ENCODE results near the gene ARL6IP4.

ARL6IP4 gene

DNA sequence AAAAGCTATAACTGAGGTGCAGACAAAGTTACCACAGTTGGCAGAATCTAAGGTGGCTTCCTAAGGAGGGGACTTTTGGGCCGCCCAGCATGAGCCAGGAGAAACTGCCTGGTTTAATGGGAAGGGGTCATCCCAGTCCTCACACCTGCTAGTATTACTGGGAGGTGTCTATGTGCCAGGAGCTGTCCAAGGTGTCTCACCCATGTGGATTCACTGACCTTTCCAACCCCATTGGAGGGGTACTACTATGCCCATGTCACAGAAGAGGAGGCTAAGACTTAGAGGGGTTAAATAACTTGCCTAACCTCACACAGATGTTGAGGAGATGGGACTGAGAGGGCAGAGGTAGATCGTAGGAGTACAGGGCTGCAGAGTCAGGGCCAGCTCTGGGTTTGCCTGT, 24.4 kb upstream of the ARL6IP4 start:
- no peak for DNase-seq (ENCODE audit: low read depth)
- H3K4me3 ChIP-seq (ENCODE audit: low read depth, low read length), result no peak overlapping the region

DNA sequence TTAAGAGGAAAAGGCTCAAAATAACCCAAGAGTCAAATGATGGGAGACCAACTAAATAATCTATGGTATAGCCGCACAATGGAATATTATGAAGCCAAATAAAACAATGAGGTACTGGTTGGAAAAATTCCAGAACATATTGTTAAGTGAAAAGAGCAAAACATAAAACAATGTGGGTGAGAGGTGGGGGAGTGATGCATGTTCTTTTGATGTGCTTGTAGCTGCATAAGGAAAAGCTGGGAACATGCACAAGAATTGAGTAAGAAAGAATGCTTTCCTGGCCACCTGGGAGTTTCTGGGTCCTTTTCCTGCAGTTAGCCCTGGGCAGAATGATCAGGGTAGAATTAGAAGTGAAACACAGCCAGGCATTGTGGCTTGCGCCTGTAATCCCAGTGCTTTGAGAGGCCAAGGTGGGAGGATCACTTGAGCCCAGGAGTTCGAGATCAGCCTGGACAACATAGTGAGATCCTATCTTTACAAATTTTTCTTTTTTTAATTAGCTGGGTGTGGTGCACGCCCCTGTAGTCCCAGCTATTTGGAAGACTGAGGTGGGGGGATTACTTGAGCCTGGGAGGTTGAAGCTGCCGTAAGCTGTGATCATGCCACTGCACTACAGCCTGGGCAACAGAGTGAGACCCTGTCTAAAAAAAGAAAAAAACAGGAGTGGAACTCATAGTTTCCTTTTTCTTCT, 22.1 kb upstream of the ARL6IP4 start:
- DNase-seq (ENCODE audit: low read depth), result no peak
- H3K4me3 ChIP-seq (ENCODE audit: low read depth, low read length), result no peak overlapping the region

DNA sequence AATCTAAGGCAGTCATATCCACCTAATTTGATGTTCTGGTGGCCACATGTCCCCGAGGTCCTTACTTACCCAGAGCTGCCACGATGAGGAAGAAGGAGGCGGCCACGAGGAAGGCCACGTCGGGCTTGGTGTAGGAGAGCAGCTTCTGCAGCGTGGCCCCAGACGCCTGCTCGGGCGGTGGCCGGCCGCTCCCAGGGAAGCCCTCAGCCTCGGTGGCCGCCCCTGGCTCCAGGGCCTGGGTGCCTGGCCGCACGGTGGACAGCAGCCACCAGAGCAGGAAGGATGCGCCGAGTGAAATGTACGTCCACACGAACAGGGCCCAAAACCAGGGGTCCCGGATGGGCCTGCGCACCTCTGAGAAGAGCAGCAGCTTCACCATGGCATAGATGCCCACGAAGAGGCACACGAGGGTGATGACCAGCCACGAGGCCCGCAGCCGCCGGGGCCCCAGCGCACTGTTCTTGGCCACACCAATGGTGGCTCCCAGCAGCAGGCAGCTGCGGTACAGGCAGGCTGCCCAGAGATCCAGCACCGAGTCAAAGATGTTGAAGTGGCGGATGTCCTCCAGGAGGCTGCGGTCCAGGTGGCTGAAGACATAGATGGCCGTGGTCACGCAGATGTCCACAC, 20.8 kb upstream of the ARL6IP4 start:
- no peak overlapping the region for H3K4me3 ChIP-seq (ENCODE audit: low read depth, low read length)
- no peak for DNase-seq (ENCODE audit: low read depth)

DNA sequence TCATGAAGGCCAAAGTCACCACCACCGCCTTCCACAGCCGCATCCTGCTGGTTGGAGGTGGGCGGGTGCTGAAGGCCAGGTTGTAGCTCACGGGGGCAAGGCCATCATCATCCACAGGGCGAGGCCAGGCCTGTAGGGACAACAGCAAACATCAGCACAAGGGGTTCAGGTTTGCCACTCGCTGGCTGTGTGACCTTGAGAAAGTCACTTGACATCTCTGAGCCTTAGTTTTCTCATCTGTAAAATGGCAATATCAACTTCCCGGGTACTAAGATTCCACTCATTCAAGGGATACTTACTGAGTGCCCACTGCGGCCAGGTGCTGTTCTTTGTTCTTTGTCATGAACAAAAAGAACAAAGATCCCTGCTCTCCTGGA, 20.3 kb upstream of the ARL6IP4 start:
- no peak for DNase-seq (ENCODE audit: low read depth)
- no peak overlapping the region for H3K4me3 ChIP-seq (ENCODE audit: low read depth, low read length)

DNA sequence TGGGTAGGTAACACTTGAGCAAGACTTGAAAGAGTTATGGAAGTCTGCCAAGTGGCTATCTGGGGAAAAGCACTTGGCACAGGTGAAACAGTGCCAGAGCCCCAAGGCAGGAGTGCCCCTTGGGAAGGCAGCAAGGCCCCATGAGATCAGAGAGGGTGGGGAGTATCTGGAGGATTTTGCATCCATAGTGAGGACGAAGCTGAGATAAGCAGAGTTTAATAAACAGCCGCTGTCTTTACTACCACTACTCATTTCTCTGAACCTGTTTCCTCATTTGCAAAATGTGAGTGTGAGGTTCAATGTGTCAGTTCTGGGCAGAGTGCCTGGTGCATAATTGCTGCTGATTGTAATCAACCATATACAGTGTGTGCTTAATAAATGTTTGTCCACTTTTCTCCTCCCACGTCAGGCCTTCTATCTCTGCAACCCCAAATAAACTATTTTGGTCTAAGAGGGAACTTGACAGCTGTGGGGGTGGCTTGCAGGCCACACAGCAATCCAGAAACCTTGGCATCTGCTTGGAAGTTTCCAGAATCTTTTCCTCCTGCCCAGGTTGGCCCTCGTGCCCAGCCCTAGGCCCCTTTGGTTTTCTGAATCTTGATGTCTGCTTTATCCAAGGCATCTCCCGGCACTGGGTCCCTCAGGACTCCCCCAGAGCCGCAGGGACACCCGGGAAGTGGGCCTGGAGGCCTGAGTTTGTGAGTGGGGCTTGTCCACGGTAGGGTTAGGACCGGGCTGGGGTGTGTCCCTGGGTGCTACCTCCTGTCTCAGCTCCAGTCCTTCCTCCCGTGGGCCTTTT, 18.8 kb upstream of the ARL6IP4 start:
- no peak overlapping the region for H3K4me3 ChIP-seq (ENCODE audit: low read depth, low read length)
- DNase-seq (ENCODE audit: low read depth), result no peak

DNA sequence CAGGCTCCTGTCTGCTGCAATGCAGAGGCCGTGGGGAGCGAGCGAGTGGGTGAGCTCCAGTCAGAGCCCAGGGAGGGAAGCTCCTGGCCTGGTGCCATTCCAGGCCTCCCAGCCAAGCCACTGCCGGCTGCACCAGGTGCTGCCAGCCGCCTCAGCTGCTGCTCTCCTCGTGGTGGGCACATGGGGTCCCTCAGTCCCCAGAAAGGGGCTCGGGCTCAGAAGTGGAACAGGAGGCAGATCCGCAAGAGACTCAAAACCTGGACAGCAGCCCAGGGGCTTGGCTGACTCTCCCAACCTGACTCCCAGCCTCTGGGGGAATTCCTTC, 16.6 kb upstream of the ARL6IP4 start:
- H3K4me3 ChIP-seq (ENCODE audit: low read depth, low read length), result no peak overlapping the region
- DNase-seq (ENCODE audit: low read depth), result no peak

DNA sequence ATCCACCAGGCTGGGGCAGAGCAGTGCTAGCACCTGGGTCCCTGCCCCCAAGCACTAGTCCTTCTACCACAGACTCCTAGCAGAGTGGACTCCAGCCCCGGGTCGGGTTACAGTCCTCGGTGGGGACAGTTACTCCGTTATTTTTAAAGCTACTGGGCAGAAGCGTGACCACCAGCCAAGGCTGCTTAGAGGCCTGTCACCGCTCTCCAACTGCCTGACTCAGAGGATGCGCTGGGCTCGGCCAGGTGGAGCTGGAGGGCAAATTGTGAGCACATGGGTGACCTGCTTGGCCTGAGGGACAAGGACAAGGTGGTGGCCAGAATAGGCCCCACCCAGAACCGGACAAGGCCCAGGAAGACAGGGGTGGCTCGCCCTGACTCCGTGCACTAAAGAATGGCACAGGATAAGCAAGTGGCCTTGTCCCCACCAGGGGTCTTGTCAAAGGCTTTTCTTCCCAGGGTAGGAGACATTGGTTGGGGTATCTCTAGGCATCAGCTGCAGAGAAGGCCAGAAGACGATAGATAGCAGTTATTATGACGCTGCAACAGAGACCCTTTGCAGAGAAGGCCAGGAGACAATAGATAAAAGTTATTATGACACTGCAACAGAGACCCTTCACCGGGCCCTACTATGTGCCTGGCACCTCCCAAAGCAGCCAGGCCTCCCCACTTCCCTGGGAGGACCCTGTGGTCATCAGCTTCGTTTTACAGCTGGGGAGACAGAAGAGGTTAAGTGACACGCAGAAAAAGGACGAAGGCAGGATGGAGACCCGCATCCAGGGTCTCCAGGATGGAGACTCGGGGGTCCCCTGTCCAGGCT, 15.8 kb upstream of the ARL6IP4 start:
- DNase-seq (ENCODE audit: low read depth), result no peak
- H3K4me3 ChIP-seq (ENCODE audit: low read depth, low read length), result peak overlapping the region; percentile 90

DNA sequence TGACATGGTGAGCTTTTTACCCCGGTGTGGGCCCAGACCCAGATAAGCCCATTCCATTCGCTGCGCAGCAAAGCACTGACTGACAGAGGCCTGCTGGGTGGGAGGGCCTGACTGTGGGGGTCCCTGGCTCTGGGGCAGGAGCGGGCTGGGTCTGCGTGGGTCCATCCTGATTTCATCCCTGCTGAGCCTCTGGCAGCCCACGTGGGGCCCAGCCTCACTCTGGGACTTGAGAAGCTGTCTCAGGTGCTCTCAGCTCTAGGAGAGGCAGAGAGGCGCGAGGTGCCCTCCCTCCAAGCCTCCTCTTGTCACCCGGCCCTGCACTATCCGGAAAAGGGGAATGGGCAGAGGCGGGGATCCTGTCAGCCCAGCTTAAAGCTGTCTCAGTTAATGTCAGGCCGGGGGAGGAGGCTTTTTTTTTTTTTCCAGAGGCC, 15.1 kb upstream of the ARL6IP4 start:
- peak overlapping the region; percentile 90 for H3K4me3 ChIP-seq (ENCODE audit: low read depth, low read length)
- no peak for DNase-seq (ENCODE audit: low read depth)

DNA sequence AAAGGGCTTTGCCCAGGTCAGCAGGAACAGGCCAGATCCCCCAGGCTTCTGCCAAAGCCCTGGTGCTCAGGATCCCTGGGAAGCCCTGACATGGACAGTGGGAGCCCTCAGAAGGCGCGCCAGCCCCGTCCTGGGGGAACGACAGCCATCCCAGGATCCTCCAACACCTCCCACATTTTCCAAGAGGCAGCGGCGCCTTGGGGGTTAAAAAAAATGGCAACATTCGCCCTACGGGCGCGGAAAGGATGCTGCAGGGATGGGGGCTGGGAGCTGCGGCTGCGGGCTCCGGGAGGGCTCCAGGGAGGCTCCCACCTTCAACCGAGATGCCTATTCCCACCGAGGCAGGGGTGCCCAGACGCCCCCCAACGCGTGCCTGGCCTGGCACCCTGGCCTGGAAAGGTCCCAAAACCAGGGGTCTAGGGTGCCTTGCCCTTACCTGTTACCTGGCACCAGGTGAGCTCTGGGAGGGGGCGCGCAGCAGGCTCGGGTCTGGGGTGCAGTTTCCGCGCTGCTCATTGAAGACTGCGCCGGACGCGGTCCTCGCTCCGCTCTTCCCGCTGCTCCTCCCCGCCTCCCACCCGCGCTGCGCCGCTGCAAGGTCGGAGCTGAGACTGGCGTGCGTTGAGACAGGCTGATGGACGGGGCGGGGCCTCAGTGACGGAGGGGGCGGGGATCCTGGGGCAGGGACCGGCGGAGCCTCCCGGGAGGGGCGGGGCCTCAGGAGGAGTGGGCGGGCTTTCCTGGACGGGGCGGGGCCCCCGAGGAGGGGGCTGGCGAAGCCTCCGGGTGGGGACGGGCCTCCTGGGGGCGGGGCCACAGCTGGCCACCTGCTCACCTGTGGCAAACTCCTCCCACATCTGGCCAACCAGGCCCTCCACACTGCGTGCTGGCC, 14.4 kb upstream of the ARL6IP4 start, which contains the start of gene ABCB9:
Gene ABCB9 (minus strand): TSS at position 613 of the 892 bp plus-strand sequence. CDS start 6,228 bp downstream, outside the sequence.
- DNase-seq (ENCODE audit: low read depth), result peak; percentile 72
- H3K4me3 ChIP-seq (ENCODE audit: low read depth, low read length), result peak within 1 kb of the TSS; percentile 90

DNA sequence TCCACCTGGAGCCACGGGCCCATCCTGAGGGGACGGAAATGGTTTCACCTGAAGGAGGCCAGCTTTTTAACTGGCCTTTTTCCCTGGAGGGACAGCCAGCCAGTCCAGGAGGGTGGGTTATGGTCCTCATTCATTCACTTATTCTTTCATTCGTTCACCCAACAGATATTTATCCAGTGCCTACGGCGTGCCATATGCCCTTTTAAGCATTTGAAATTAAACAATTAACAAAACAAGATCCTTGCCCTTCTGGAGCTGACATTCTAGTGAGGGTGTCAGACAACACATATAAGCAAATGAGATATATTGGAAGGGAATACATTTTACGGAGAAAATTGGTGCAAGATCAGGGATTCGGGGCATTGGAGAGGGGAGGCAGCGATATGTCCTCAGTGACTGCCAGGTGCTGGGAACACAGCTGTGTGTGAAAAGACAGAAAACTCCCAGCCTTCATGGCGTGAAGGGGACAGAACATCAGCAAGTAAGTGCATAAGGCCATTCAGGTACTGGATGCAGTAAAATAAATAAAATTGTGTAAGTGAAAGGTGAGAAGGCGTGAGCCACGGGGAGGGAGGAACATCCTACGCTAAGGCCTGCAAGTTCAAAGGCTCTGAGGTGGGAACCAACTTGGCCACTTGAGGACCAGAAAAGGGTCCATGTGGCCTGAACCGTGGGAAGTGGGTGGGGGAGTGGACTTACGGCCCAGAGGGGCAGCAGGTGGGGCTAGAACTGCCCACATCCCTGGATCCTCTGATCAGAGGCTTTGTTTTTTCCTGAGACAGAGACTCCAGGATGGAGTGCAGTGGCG, 13.5 kb upstream of the ARL6IP4 start:
- no peak for DNase-seq (ENCODE audit: low read depth)
- H3K4me3 ChIP-seq (ENCODE audit: low read depth, low read length), result no peak overlapping the region

DNA sequence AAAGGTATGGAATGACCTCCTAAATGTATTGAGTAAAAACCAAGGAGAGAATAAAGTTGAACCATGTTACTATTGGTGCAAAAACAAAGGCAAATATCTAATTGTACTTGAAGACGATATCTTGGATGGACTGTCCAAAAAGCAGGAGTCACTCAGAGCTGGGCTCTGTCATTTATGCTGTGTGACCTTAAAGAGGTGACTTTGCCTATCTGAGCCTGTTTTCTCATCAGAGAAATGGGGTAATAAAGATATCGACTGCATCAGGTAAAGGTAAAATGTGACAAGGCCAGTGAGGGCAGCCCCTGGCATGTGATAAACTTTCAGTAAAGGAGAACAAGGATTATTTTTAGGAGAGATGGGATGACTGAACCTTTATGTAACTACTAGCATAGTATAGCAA, 12.4 kb upstream of the ARL6IP4 start:
- no peak for DNase-seq (ENCODE audit: low read depth)
- H3K4me3 ChIP-seq (ENCODE audit: low read depth, low read length), result no peak overlapping the region

DNA sequence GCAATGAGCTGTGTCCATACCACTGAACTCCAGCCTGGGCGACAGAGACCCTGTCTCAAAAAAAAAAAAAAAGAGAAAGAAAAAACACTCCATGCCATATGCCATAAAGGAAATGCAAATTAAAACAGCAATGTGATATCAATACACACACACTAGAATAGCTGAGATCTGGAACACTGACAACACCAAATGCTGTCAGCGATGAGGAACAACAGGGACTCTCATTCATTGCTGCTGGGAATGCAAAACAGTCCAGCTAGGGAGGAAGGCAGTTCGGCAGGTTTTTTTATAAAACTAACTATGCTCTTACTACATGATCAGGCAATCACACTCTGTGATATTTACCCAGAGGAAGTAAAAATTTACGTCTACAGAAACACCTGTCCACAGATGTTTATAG, 10.8 kb upstream of the ARL6IP4 start:
- DNase-seq (ENCODE audit: low read depth), result no peak

DNA sequence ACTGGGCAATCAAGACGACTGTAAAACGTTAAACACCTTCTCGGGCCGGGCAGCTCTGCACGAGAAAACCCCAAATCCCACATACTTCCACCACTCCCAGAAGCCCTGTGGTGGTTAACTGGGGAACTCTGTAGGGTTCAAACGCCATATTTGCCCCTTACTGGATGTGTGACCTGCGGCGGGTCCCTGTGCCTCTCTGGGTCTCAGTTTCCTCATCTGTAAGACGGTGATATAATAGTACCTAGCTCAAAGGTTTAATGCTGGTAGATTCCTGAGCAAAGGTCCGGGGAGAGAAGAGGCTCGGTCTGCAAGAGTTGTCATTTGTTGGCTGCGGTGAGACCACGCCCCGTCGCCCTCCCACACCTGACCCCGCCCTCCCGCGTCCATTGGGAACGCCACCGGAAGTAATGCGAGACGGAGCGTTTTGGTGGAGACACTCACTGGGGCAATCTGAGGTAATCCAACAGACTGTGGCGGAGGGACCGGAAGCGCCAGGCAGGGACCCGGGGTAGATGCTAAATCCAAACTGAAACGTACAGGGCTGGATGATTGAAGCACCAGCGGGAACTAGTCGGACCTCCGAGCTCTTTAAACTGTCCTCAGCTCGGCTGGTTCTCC, 6.1 kb upstream of the ARL6IP4 start:
- H3K4me3 ChIP-seq (ENCODE audit: low read depth, low read length), result peak overlapping the region; percentile 80

More for the DNA sequence above, 10.8 kb upstream of the ARL6IP4 start:
- H3K4me3 ChIP-seq (ENCODE audit: low read depth, low read length), result no peak overlapping the region

DNA sequence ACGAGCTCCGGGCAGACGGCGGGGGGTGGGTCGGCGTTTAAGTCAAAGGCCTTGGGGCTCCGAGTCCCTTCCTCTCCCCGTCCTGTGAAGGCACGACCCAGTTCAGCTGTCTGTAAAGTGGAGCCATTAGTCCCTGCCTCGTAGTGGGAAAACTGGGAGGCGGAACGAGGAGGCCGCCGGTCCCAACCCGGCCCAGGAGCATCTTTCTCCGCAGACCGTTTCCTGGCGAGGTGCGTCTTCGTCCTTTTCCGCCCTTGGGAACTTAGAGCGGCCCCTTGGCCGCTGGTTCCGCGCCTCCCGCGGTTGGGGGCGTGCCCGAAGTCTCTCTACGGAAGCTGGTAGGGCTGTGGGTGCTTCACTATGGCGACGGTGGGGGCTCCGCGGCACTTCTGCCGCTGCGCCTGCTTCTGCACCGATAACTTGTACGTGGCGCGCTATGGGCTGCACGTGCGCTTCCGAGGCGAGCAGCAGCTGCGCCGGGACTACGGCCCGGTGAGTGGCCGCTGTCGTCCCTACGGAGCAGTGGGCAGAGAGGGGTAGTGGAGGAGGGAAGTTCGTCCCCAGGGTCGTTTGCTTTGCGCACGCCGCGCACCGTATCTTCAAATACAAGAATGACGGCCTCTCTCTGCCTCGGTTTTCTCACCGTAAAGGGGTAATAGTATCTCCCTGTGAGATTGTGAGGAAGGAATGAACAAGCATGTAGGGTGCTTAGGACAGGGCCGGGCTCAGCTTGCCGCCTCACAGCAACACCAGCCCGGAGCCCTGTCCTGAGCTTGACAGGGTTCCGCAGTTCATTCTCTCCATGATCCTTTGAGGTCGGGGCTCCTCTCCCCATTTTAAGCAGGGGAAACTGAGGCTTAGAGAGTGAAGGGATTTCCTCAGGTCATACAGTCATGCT, 5.3 kb upstream of the ARL6IP4 start, which contains the start of gene OGFOD2:
Gene OGFOD2 (plus strand): TSS at position 353 of the 898 bp plus-strand sequence. CDS start 8 bp downstream, at position 361.
- peak within 1 kb of the TSS; percentile 80 for H3K4me3 ChIP-seq (ENCODE audit: low read depth, low read length)
- peak; percentile 68 for DNase-seq (ENCODE audit: low read depth)

More for the DNA sequence above, 6.1 kb upstream of the ARL6IP4 start:
- DNase-seq (ENCODE audit: low read depth), result peak; percentile 93

DNA sequence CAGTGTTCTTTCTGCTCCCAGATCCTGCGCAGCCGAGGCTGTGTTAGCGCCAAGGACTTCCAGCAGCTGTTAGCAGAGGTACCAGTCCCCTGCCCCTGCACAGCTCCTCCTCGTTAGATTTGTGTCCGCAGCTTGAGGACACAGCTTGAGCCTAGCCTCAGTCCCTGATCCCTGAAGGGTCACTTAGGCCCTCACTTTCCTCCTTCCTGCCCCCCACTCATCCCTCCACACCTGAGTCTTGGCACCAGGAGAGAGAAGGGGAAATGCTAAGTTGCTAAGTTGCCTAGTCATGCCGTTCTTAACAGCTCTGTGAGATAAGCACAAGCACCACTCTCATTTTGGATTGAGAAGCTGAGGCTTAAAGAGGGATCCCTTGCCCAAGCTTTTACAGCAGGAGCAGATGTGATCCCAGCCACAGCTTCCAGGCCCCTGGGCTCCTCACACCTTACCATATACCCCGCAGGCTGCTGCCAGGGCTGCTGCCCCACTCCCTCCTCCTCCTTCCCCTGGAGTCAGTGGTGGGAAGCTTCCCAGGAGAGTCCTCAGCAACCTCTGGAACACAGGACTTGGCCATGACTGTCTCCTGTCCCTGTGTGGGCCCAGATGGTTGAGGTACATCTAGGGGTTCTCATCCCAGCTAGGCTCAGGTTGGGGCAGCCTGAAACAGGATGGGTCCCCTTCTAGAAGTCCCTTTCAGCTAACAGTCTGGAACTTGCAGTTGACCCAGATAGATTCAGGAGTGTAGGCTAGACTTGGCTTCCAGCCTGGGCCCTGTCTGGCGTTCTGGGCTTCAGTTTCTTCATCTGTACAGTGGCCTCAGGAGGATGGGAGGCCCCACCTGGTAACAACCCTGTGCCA, 4.5 kb upstream of the ARL6IP4 start:
- DNase-seq (ENCODE audit: low read depth), result no peak
- H3K4me3 ChIP-seq (ENCODE audit: low read depth, low read length), result peak overlapping the region; percentile 80

DNA sequence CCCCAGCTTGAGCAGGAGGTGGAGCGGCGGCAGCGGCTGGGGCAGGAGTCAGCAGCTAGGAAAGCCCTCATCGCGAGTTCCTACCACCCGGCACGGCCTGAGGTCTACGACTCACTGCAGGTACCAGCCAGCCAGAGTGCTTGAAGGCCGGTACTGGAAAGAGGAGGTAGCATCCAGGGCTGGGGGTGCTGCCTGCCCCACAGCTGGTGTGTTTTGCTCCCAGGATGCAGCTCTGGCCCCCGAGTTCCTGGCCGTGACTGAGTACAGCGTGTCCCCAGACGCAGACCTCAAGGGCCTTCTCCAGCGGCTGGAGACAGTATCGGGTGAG, 3.9 kb upstream of the ARL6IP4 start:
- DNase-seq (ENCODE audit: low read depth), result no peak
- H3K4me3 ChIP-seq (ENCODE audit: low read depth, low read length), result no peak overlapping the region

Measured in skeletal muscle cell (primary cell).